ENCODE measurements around the gene ASB6. TPM values are rescaled to one million over a fixed set of nuclear protein-coding genes. Genes with fewer than 3 reads are reported as not detected.

Gene ASB6
- total RNA-seq, 1 donor: 21.0 TPM

GRCh38 chr9:129624947-129625346, 17.0 kb downstream of the ASB6 start:
- Histone ChIP-seq H3K79me2 (ENCODE audit: insufficient read depth, low read length) (peaks cover 39% of the 10 kb centered on the region), H3K9me3 (ENCODE audit: low read depth, low read length) (no peaks in the 10 kb centered on the region), H3K36me3 (ENCODE audit: insufficient read depth, low read length) (peaks cover under 1% of the 10 kb centered on the region), H3K4me3 (ENCODE audit: insufficient read depth, low read length) (peak overlapping the region; percentile 78), H3K27me3 (ENCODE audit: insufficient read depth, low read length) (no peaks in the 10 kb centered on the region), H2AFZ (ENCODE audit: low read length) (peak overlapping the region; percentile 58), H3K4me2 (ENCODE audit: insufficient read depth, low read length) (peak overlapping the region; percentile 97), H3K4me1 (ENCODE audit: insufficient read depth, low read length) (peaks cover 58% of the 10 kb centered on the region), H3K27ac (ENCODE audit: low read depth, low read length) (peak overlapping the region; percentile 95), H4K20me1 (ENCODE audit: insufficient read depth, low read length) (peaks cover 28% of the 10 kb centered on the region)
- no peak for DNase-seq (ENCODE audit: insufficient read length, low spot score, missing footprints)
- no peak for TF ChIP-seq CTCF (IDR thresholded peaks at IDR 0.05; ENCODE audit: extremely low read depth, low read depth, low read length)

DNA sequence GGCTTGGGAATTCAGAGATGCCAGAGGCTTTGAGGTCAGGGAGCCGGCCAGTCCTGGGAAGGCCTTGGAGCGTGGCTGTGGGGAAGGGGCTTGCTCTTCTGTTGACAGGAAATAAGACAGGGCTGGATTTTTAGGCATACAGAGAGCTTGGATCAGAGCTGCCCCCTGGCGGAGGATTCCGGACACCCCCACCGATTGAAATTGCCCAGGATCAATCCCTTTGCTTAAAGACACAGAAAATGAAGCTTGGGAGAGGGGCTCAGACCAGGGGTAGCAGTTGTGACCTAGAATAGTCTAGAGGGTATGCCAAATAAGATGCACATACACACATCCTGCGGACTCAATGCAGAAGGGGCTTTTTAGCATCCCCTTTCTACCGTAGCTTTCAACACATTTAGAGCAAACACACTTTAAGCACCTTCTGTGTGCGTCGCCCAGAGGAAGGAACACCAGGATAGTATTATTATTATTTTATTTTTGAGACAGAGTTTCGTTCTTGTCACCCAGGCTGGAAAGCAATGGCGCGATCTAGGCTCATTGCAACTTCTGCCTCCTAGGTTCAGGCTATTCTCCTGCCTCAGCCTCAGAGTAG, 17.7 kb downstream of the ASB6 start:
- Histone ChIP-seq H3K4me2 (ENCODE audit: insufficient read depth, low read length) (no peak overlapping the region), H4K20me1 (ENCODE audit: insufficient read depth, low read length) (peaks cover 21% of the 10 kb centered on the region), H3K9me3 (ENCODE audit: low read depth, low read length) (no peaks in the 10 kb centered on the region), H3K27me3 (ENCODE audit: insufficient read depth, low read length) (no peaks in the 10 kb centered on the region), H3K4me1 (ENCODE audit: insufficient read depth, low read length) (peaks cover 52% of the 10 kb centered on the region), H2AFZ (ENCODE audit: low read length) (no peak overlapping the region), H3K27ac (ENCODE audit: low read depth, low read length) (peak overlapping the region; percentile 50), H3K4me3 (ENCODE audit: insufficient read depth, low read length) (no peak overlapping the region), H3K79me2 (ENCODE audit: insufficient read depth, low read length) (peaks cover 33% of the 10 kb centered on the region), H3K36me3 (ENCODE audit: insufficient read depth, low read length) (no peaks in the 10 kb centered on the region)
- TF ChIP-seq CTCF (IDR thresholded peaks at IDR 0.05; ENCODE audit: extremely low read depth, low read depth, low read length): peak; percentile 81
- peak; percentile 96 for DNase-seq (ENCODE audit: insufficient read length, low spot score, missing footprints)

GRCh38 chr9:129623331-129623730, 18.6 kb downstream of the ASB6 start:
- peaks cover 42% of the 10 kb centered on the region for H3K4me1 ChIP-seq (ENCODE audit: insufficient read depth, low read length)
- no peak for TF ChIP-seq CTCF (IDR thresholded peaks at IDR 0.05; ENCODE audit: extremely low read depth, low read depth, low read length)
- peak; percentile 94 for DNase-seq (ENCODE audit: insufficient read length, low spot score, missing footprints)
- peaks cover 23% of the 10 kb centered on the region for H3K79me2 ChIP-seq (ENCODE audit: insufficient read depth, low read length)
- H3K4me3 ChIP-seq (ENCODE audit: insufficient read depth, low read length): no peak overlapping the region
- no peaks in the 10 kb centered on the region for H3K9me3 ChIP-seq (ENCODE audit: low read depth, low read length)
- no peaks in the 10 kb centered on the region for H3K27me3 ChIP-seq (ENCODE audit: insufficient read depth, low read length)
- peak overlapping the region; percentile 24 for H3K4me2 ChIP-seq (ENCODE audit: insufficient read depth, low read length)
- H2AFZ ChIP-seq (ENCODE audit: low read length): no peak overlapping the region
- peaks cover 13% of the 10 kb centered on the region for H4K20me1 ChIP-seq (ENCODE audit: insufficient read depth, low read length)
- no peaks in the 10 kb centered on the region for H3K36me3 ChIP-seq (ENCODE audit: insufficient read depth, low read length)
- H3K27ac ChIP-seq (ENCODE audit: low read depth, low read length): peak overlapping the region; percentile 61

- H3K4me2 ChIP-seq (ENCODE audit: insufficient read depth, low read length): peak within 1 kb of the TSS; percentile 76
- TF ChIP-seq CTCF (IDR thresholded peaks at IDR 0.05; ENCODE audit: extremely low read depth, low read depth, low read length): no peak
- no peaks in the 10 kb centered on the region for H4K20me1 ChIP-seq (ENCODE audit: insufficient read depth, low read length)
- peak within 1 kb of the TSS; percentile 74 for H3K4me3 ChIP-seq (ENCODE audit: insufficient read depth, low read length)
- H3K27ac ChIP-seq (ENCODE audit: low read depth, low read length): peak within 1 kb of the TSS; percentile 1
- H3K9me3 ChIP-seq (ENCODE audit: low read depth, low read length): no peaks in the 10 kb centered on the region
- H3K79me2 ChIP-seq (ENCODE audit: insufficient read depth, low read length): no peaks in the 10 kb centered on the region
- no peaks in the 10 kb centered on the region for H3K27me3 ChIP-seq (ENCODE audit: insufficient read depth, low read length)
- no peaks in the 10 kb centered on the region for H3K36me3 ChIP-seq (ENCODE audit: insufficient read depth, low read length)
- H2AFZ ChIP-seq (ENCODE audit: low read length): peak within 1 kb of the TSS; percentile 81
- DNase-seq (ENCODE audit: insufficient read length, low spot score, missing footprints): no peak
- peaks cover 31% of the 10 kb centered on the region for H3K4me1 ChIP-seq (ENCODE audit: insufficient read depth, low read length)
These were observed 21.2 kb downstream of the ASB6 start, which contains the start of gene C9orf50 for GRCh38 chr9:129620669-129621295. C9orf50 (minus strand) TSS chr9:129621101; CDS start chr9:129620574, 527 bp downstream.

Measured in osteoblast (primary cell).